Measurements from ENCODE around the gene ZDHHC24. TPM values are rescaled to one million over a fixed set of nuclear protein-coding genes. Genes with fewer than 3 reads are reported as not detected.

Gene ZDHHC24
- total RNA-seq, 1 donor from 2014 or later: 11.8 TPM

- DNase-seq (ENCODE audit: low read depth in 2 of 2): no peak
These were observed 48.6 kb downstream of the ZDHHC24 start for GRCh38 chr11:66497206-66497605.

- DNase-seq (ENCODE audit: low read depth in 2 of 2): no peak
These were observed 50.4 kb downstream of the ZDHHC24 start for GRCh38 chr11:66495401-66495854.

- no peak for DNase-seq (ENCODE audit: low read depth in 2 of 2)
These were observed 50.9 kb downstream of the ZDHHC24 start for GRCh38 chr11:66494935-66495334.

- DNase-seq (ENCODE audit: low read depth in 2 of 2): no peak
These were observed 51.4 kb downstream of the ZDHHC24 start for GRCh38 chr11:66494458-66494857.

GRCh38 chr11:66493130-66493529 lies 52.7 kb downstream of the ZDHHC24 start:
- no peak for DNase-seq (ENCODE audit: low read depth in 2 of 2)

GRCh38 chr11:66492161-66492865 lies 53.5 kb downstream of the ZDHHC24 start:
- DNase-seq (ENCODE audit: low read depth in 2 of 2): no peak

- DNase-seq (ENCODE audit: low read depth in 2 of 2): no peak
These were observed 54.4 kb downstream of the ZDHHC24 start for GRCh38 chr11:66491315-66491935.

GRCh38 chr11:66489636-66490035 lies 56.2 kb downstream of the ZDHHC24 start:
- DNase-seq (ENCODE audit: low read depth in 2 of 2): no peak

- DNase-seq (ENCODE audit: low read depth in 2 of 2): no peak
These were observed 56.9 kb downstream of the ZDHHC24 start for GRCh38 chr11:66488957-66489356.

GRCh38 chr11:66484806-66485380 lies 61.0 kb downstream of the ZDHHC24 start:
- DNase-seq (ENCODE audit: low read depth in 2 of 2): no peak

- DNase-seq (ENCODE audit: low read depth in 2 of 2): peak; percentile 91 to 98
These were observed 65.5 kb downstream of the ZDHHC24 start, which contains the start of gene DPP3 for GRCh38 chr11:66480117-66480938. DPP3 (plus strand) TSS chr11:66480434; CDS start chr11:66482201, 1,767 bp downstream.

GRCh38 chr11:66479394-66480116 lies 66.3 kb downstream of the ZDHHC24 start:
- DNase-seq (ENCODE audit: low read depth in 2 of 2): peak in 1 of 2 donors; percentile 33

- DNase-seq (ENCODE audit: low read depth in 2 of 2): peak in 1 of 2 donors; percentile 25
These were observed 67.0 kb downstream of the ZDHHC24 start for GRCh38 chr11:66478729-66479393.

GRCh38 chr11:66477263-66478201 lies 68.3 kb downstream of the ZDHHC24 start:
- DNase-seq (ENCODE audit: low read depth in 2 of 2): no peak

- DNase-seq (ENCODE audit: low read depth in 2 of 2): no peak
These were observed 69.0 kb downstream of the ZDHHC24 start for GRCh38 chr11:66476841-66477251.

- no peak for DNase-seq (ENCODE audit: low read depth in 2 of 2)
These were observed 69.5 kb downstream of the ZDHHC24 start for GRCh38 chr11:66476173-66476840.

- no peak for DNase-seq (ENCODE audit: low read depth in 2 of 2)
These were observed 70.3 kb downstream of the ZDHHC24 start for GRCh38 chr11:66475349-66476172.

Measured in dermis microvascular lymphatic vessel endothelial cell (primary cell).